DOHH2 (cell line): ENCODE results near the gene WNT7A.

Source experiments
- EZH2phosphoT487 ChIP-seq: fragments of 200-600 bp; sonication (generic); IDR thresholded peaks from 2 replicates; pipeline ENCODE4 v1.6.1; 2017; ENCODE audit warnings: borderline replicate concordance, mild to moderate bottlenecking, antibody characterized with exemption, low read length, moderate library complexity, mixed read lengths
- TF ChIP-seq, protein P1 (sequence below): fragments of 200-600 bp; sonication (generic); IDR thresholded peaks from one replicate; pipeline ENCODE4 v1.5.1; 2014; ENCODE audit warnings: antibody characterized with exemption, mild to moderate bottlenecking, low read depth, low read length; ENCODE audit not compliant: poor library complexity, severe bottlenecking

GRCh38 chr3:13822871-13823585, 56.8 kb downstream of the WNT7A start:
- TF ChIP-seq, protein P1, sequence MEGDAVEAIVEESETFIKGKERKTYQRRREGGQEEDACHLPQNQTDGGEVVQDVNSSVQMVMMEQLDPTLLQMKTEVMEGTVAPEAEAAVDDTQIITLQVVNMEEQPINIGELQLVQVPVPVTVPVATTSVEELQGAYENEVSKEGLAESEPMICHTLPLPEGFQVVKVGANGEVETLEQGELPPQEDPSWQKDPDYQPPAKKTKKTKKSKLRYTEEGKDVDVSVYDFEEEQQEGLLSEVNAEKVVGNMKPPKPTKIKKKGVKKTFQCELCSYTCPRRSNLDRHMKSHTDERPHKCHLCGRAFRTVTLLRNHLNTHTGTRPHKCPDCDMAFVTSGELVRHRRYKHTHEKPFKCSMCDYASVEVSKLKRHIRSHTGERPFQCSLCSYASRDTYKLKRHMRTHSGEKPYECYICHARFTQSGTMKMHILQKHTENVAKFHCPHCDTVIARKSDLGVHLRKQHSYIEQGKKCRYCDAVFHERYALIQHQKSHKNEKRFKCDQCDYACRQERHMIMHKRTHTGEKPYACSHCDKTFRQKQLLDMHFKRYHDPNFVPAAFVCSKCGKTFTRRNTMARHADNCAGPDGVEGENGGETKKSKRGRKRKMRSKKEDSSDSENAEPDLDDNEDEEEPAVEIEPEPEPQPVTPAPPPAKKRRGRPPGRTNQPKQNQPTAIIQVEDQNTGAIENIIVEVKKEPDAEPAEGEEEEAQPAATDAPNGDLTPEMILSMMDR = no peak
- TF ChIP-seq EZH2phosphoT487 = no peak
